ENCODE results near the gene MYB. TPM values are rescaled to one million over a fixed set of nuclear protein-coding genes. Genes with fewer than 3 reads are reported as not detected.

MYB gene
- total and polyA plus RNA-seq, 2 of the 8 experiments (the other 6 are each of a cell fraction or from before 2014, with no cell fraction given), result 4.0 to 7.6 TPM

- TF ChIP-seq, protein P1, sequence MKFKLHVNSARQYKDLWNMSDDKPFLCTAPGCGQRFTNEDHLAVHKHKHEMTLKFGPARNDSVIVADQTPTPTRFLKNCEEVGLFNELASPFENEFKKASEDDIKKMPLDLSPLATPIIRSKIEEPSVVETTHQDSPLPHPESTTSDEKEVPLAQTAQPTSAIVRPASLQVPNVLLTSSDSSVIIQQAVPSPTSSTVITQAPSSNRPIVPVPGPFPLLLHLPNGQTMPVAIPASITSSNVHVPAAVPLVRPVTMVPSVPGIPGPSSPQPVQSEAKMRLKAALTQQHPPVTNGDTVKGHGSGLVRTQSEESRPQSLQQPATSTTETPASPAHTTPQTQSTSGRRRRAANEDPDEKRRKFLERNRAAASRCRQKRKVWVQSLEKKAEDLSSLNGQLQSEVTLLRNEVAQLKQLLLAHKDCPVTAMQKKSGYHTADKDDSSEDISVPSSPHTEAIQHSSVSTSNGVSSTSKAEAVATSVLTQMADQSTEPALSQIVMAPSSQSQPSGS (IDR thresholded peaks at IDR 0.05; ENCODE audit: low read length), result no peak
- TF ChIP-seq CREB1 (IDR thresholded peaks at IDR 0.05) (no peak), CHD1 (IDR thresholded peaks at IDR 0.05; ENCODE audit: low read depth, low read length) (no peak)
Observed at GRCh38 chr6:135183002-135183531, 2.0 kb downstream of the MYB start (continued).

Data from H1 (cell line).